GM12874 (cell line): Measurements from ENCODE around the gene ABHD17C.

ENCODE experiments used
- CTCF ChIP-seq: IDR thresholded peaks from 2 replicates; pipeline ENCODE4 v1.5.1; 2011; ENCODE audit warnings: low read depth, mild to moderate bottlenecking, control low read depth, low read length, moderate library complexity; ENCODE audit not compliant: insufficient read depth

The ABHD17C gene

GRCh38 chr15:80766275-80766674 is 71.2 kb downstream of the ABHD17C start:
- TF ChIP-seq CTCF: no peak

GRCh38 chr15:80768158-80768557 is 73.0 kb downstream of the ABHD17C start:
- no peak for TF ChIP-seq CTCF

- TF ChIP-seq CTCF: no peak
Observed at GRCh38 chr15:80769153-80769828, 74.2 kb downstream of the ABHD17C start.

GRCh38 chr15:80769829-80770705 is 75.0 kb downstream of the ABHD17C start:
- no peak for TF ChIP-seq CTCF

- no peak for TF ChIP-seq CTCF
Observed at GRCh38 chr15:80773122-80773551, 78.0 kb downstream of the ABHD17C start.

- no peak for TF ChIP-seq CTCF
Observed at GRCh38 chr15:80773792-80774352, 78.8 kb downstream of the ABHD17C start.

- TF ChIP-seq CTCF: no peak
Observed at GRCh38 chr15:80774486-80774885, 79.4 kb downstream of the ABHD17C start.
